Smooth muscle cell (in vitro differentiated cells): Measurements from ENCODE around the gene NCL. TPM values are rescaled to one million over a fixed set of nuclear protein-coding genes. Genes with fewer than 3 reads are reported as not detected.
"Not testable (repeated sequence)": the region's sequence is repeated elsewhere in the genome, so short reads cannot be mapped to it uniquely, and the experiment has no call there.

Experiments used
- DNase-seq: peaks from one replicate; lab custom pipeline; 2025; ENCODE audit not compliant: unreplicated experiment; lab: John Stamatoyannopoulos, UW
- H2AFZ ChIP-seq: fragments of 200-600 bp; sonication (generic); 2 replicates; pipeline ENCODE4 v1.6.0; 2016; ENCODE audit warnings: antibody characterized with exemption, low read depth, mild to moderate bottlenecking
- H3F3A ChIP-seq: fragments of 200-600 bp; sonication (generic); 2 replicates; pipeline ENCODE4 v1.6.0; 2017; ENCODE audit warnings: antibody characterized with exemption, low read depth
- H3K27ac ChIP-seq: fragments of 200-600 bp; sonication (generic); 2 replicates; pipeline ENCODE4 v1.5.1; 2016; ENCODE audit warnings: low read depth, mild to moderate bottlenecking
- H3K27me3 ChIP-seq: fragments of 200-600 bp; sonication (generic); 2 replicates; pipeline ENCODE4 v1.6.1; 2016; ENCODE audit warnings: low read depth, mild to moderate bottlenecking
- H3K36me3 ChIP-seq: fragments of 200-600 bp; sonication (generic); 2 replicates; pipeline ENCODE4 v1.5.1; 2016; ENCODE audit warnings: low read depth
- H3K4me1 ChIP-seq: fragments of 200-600 bp; sonication (generic); 2 replicates; pipeline ENCODE4 v1.5.1; 2016; ENCODE audit warnings: low read depth
- H3K4me2 ChIP-seq: fragments of 200-600 bp; sonication (generic); 2 replicates; pipeline ENCODE4 v1.6.0; 2016; ENCODE audit warnings: mild to moderate bottlenecking
- H3K4me3 ChIP-seq: fragments of 200-600 bp; sonication (generic); 2 replicates; pipeline ENCODE4 v1.5.1; 2016; ENCODE audit warnings: mild to moderate bottlenecking
- H3K79me2 ChIP-seq: fragments of 200-600 bp; sonication (generic); 2 replicates; pipeline ENCODE4 v1.6.0; 2016; ENCODE audit warnings: low read depth, mild to moderate bottlenecking
- H3K9ac ChIP-seq: fragments of 200-600 bp; sonication (generic); 2 replicates; pipeline ENCODE4 v1.6.0; 2016; ENCODE audit warnings: low read depth
- H3K9me3 ChIP-seq: fragments of 200-600 bp; sonication (generic); replicated peaks from 2 replicates; pipeline ENCODE4 v1.5.1; 2016; ENCODE audit warnings: low read depth
- H4K20me1 ChIP-seq: fragments of 200-600 bp; sonication (generic); 2 replicates; pipeline ENCODE4 v1.6.0; 2016; ENCODE audit warnings: low read depth
- WGBS: methylation state at CpG from one replicate; pipeline ENCODE4 v1.1.7; 2016; ENCODE audit warnings: low lambda C conversion rate; 5-methylcytosine and 5-hydroxymethylcytosine counted together
- polyA plus RNA-seq: library from polyadenylated mRNA; unstranded; fragments of >200 nt; fragmentation: Nextera tagmentation; extraction: Ambion mirVana; gene quantifications from 2 replicates; pipeline ENCODE4 v1.2.1, GENCODE V29; 2016
- total RNA-seq: library from RNA; depleted of rRNA; stranded (reverse); fragments of >200 nt; gene quantifications from 2 replicates; pipeline ENCODE4 v1.2.3, GENCODE V29; 2014
- TF ChIP-seq, protein P1 (sequence below): fragments of 200-600 bp; sonication (generic); IDR thresholded peaks from 2 replicates; pipeline ENCODE4 v1.5.1; 2017; ENCODE audit warnings: borderline replicate concordance, mild to moderate bottlenecking, antibody characterized with exemption; ENCODE audit not compliant: insufficient read depth, poor library complexity, severe bottlenecking

NCL gene
- total and polyA plus RNA-seq, 2 experiments from 2014 or later, result 108 to 219 TPM

DNA sequence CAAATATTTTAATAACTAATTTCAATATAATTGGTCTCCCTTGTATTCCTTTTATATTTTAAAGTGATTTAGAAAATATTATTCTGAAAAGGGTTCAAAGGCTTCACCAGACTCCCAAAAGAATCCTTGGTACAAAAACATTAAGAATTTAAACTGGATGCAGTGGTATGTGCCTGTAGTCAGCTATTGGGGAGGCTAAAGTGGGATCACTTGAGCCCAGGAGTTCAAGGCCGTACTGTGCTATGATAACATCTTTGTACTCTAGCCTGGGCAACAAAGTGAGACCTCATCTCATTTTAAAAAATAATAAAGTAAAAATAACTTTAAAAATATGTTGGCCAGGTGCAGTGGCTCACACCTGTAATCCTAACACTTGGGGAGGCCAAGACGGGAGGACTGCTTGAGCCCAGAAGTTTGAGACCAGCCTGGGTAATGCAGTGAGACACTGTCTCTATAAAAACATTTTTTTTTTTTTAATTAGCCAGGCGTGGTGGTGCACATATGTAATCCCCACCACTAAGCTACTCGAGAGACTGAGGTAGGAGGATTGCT lies 14.7 kb downstream of the NCL start:
- H3K27me3 ChIP-seq, result no peaks in the 10 kb centered on the region
- 92% methylated on average over 4 of the region's 4 CpGs for WGBS
- H3K9me3 ChIP-seq, result no peaks in the 10 kb centered on the region
- no peak overlapping the region for H3K9ac ChIP-seq
- H3K4me1 ChIP-seq, result no peaks in the 10 kb centered on the region
- H3K4me3 ChIP-seq, result no peak overlapping the region
- H3K4me2 ChIP-seq, result no peak overlapping the region
- no peak overlapping the region for H3K27ac ChIP-seq
- no peak overlapping the region for H2AFZ ChIP-seq
- H3K79me2 ChIP-seq, result no peaks in the 10 kb centered on the region
- TF ChIP-seq, protein P1, sequence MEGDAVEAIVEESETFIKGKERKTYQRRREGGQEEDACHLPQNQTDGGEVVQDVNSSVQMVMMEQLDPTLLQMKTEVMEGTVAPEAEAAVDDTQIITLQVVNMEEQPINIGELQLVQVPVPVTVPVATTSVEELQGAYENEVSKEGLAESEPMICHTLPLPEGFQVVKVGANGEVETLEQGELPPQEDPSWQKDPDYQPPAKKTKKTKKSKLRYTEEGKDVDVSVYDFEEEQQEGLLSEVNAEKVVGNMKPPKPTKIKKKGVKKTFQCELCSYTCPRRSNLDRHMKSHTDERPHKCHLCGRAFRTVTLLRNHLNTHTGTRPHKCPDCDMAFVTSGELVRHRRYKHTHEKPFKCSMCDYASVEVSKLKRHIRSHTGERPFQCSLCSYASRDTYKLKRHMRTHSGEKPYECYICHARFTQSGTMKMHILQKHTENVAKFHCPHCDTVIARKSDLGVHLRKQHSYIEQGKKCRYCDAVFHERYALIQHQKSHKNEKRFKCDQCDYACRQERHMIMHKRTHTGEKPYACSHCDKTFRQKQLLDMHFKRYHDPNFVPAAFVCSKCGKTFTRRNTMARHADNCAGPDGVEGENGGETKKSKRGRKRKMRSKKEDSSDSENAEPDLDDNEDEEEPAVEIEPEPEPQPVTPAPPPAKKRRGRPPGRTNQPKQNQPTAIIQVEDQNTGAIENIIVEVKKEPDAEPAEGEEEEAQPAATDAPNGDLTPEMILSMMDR, result no peak
- no peak for DNase-seq
- H4K20me1 ChIP-seq, result peaks cover 4% of the 10 kb centered on the region
- no peaks in the 10 kb centered on the region for H3K36me3 ChIP-seq
- peaks cover 15% of the 10 kb centered on the region for H3F3A ChIP-seq

DNA sequence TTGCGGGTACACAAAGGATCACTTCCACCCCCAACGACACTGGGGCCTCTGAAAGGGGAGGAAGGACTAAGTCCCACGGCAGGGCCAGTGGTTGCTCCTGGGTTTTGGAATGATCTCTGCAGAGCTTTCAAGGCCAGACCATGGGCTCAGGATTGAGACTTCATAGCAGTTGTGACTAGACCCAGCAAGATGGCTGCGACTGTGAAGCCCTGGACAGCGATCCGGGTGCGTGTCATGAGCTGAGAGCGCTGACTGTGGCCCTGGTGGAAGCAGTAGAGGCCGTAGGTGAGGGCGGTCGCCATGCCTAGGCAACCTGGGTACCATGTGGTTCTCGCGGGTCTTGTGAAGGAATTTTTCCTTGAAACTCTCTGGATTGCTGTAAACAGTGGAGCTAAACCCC lies 27.3 kb downstream of the NCL start:
- 97% methylated on average over 13 of the region's 13 CpGs for WGBS
- Histone ChIP-seq H3K79me2 (no peaks in the 10 kb centered on the region), H2AFZ (no peak overlapping the region), H3K4me1 (no peaks in the 10 kb centered on the region), H3K4me3 (no peak overlapping the region), H3F3A (no peaks in the 10 kb centered on the region), H3K36me3 (no peaks in the 10 kb centered on the region), H3K27ac (no peak overlapping the region), H3K9ac (no peak overlapping the region), H3K27me3 (no peaks in the 10 kb centered on the region), H4K20me1 (no peaks in the 10 kb centered on the region), H3K9me3 (no peaks in the 10 kb centered on the region), H3K4me2 (no peak overlapping the region)
- TF ChIP-seq, protein P1, result no peak
- no peak for DNase-seq

DNA sequence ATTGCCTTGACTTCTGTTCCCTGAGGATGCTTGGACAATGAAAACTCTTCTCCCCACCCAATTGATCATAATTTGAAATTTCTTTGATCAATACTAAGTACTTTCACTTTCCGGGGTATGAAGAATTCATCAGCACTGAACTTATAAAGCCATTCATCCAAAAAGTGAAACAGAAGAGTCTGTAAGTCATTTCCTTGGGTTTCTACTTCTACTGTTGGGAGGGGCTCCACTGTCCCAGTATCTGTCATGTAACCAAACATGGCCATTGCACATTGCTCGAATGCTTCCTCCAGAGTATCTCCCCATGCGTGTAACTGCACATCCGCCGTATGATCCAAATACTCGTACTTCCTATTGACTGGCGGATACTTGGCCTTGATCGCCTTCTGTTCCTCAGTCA lies 30.3 kb downstream of the NCL start:
- 96% methylated on average over 8 of the region's 8 CpGs for WGBS
- Histone ChIP-seq H2AFZ (no peak overlapping the region), H3K36me3 (no peaks in the 10 kb centered on the region), H3F3A (no peaks in the 10 kb centered on the region), H3K4me1 (no peaks in the 10 kb centered on the region), H3K27ac (no peak overlapping the region), H3K9me3 (no peaks in the 10 kb centered on the region), H4K20me1 (no peaks in the 10 kb centered on the region), H3K79me2 (no peaks in the 10 kb centered on the region), H3K4me2 (no peak overlapping the region), H3K9ac (no peak overlapping the region), H3K4me3 (no peak overlapping the region), H3K27me3 (no peaks in the 10 kb centered on the region)
- DNase-seq, result no peak
- TF ChIP-seq, protein P1, result no peak

DNA sequence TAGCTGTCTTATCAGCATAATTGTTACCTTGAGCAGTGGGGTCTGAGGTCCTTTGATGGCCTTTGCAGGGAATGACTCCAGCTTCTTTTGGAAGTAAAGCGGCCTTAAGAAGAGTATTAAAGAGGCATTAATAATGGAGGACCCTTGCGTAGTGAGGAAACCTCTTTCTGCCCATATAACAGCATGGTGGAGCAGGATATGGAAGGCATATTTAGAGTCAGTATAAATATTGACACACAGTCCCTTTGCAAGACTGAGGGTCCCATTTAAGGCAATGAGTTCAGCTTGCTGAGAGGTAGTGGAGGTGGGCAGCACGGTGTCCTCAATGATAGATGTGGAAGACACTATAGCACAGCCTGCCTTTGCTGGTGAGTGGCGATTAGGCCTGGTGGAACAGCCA lies 32.7 kb downstream of the NCL start:
- no peak for DNase-seq
- Histone ChIP-seq H3K4me3 (no peak overlapping the region), H4K20me1 (no peaks in the 10 kb centered on the region), H3K27ac (no peak overlapping the region), H3K9ac (no peak overlapping the region), H3F3A (no peaks in the 10 kb centered on the region), H3K4me1 (no peaks in the 10 kb centered on the region), H3K9me3 (no peaks in the 10 kb centered on the region), H3K4me2 (no peak overlapping the region), H3K27me3 (no peaks in the 10 kb centered on the region), H3K79me2 (no peaks in the 10 kb centered on the region), H2AFZ (no peak overlapping the region), H3K36me3 (no peaks in the 10 kb centered on the region)
- WGBS, result 91% methylated on average over 4 of the region's 4 CpGs
- TF ChIP-seq, protein P1, result no peak

DNA sequence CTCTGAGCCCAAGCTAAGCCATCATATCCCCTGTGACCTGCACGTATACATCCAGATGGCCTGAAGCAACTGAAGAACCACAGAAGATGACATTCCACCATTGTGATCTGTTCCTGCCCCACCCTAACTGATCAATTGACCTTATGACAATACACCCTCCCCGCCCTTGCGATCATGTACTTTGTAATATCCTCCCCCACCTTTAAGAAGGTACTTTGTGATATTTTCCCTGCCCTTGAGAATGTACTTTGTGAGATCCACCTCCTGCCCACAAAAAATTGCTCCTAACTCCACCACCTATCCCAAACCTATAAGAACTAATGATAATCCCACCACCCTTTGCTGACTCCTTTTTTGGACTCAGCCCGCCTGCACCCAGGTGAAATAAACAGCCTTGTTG lies 33.8 kb downstream of the NCL start:
- H2AFZ ChIP-seq, H3K27me3 ChIP-seq, H4K20me1 ChIP-seq, H3K79me2 ChIP-seq, H3K27ac ChIP-seq, DNase-seq, H3K4me1 ChIP-seq, H3K36me3 ChIP-seq, H3F3A ChIP-seq, H3K4me3 ChIP-seq, H3K9ac ChIP-seq, H3K9me3 ChIP-seq, H3K4me2 ChIP-seq: not testable (repeated sequence)
- 89% methylated on average over 4 of the region's 4 CpGs for WGBS
